COLO668 (cell line): ENCODE results near the gene SPATA46.

Experiments used
- DNase-seq: peaks from one replicate; lab custom pipeline; 2025; ENCODE audit not compliant: unreplicated experiment; lab: John Stamatoyannopoulos, UW

The SPATA46 gene

GRCh38 chr1:162375463-162375862 lies 1.2 kb downstream of the SPATA46 start:
- DNase-seq = no peak

GRCh38 chr1:162374406-162374805 lies 2.2 kb downstream of the SPATA46 start:
- no peak for DNase-seq

- DNase-seq = no peak
These were observed 3.0 kb downstream of the SPATA46 start for GRCh38 chr1:162373541-162374260.

GRCh38 chr1:162373072-162373427 lies 3.6 kb downstream of the SPATA46 start:
- no peak for DNase-seq

GRCh38 chr1:162372159-162373071 lies 4.2 kb downstream of the SPATA46 start:
- no peak for DNase-seq

GRCh38 chr1:162371611-162372010 lies 5.0 kb downstream of the SPATA46 start:
- DNase-seq = no peak

GRCh38 chr1:162370721-162371120 lies 5.9 kb downstream of the SPATA46 start:
- no peak for DNase-seq

GRCh38 chr1:162370161-162370560 lies 6.5 kb downstream of the SPATA46 start:
- DNase-seq = no peak

GRCh38 chr1:162369571-162369970 lies 7.1 kb downstream of the SPATA46 start:
- no peak for DNase-seq

GRCh38 chr1:162368451-162368850 lies 8.2 kb downstream of the SPATA46 start:
- DNase-seq = no peak

- no peak for DNase-seq
These were observed 8.9 kb downstream of the SPATA46 start for GRCh38 chr1:162367772-162368171.

- DNase-seq = no peak
These were observed 9.6 kb downstream of the SPATA46 start for GRCh38 chr1:162367073-162367472.

- no peak for DNase-seq
These were observed 10.0 kb downstream of the SPATA46 start for GRCh38 chr1:162366671-162367070.

GRCh38 chr1:162366149-162366548 lies 10.5 kb downstream of the SPATA46 start:
- DNase-seq = no peak

- DNase-seq = no peak
These were observed 11.2 kb downstream of the SPATA46 start for GRCh38 chr1:162365284-162366020.

GRCh38 chr1:162364498-162364897 lies 12.2 kb downstream of the SPATA46 start:
- no peak for DNase-seq

GRCh38 chr1:162363823-162364222 lies 12.8 kb downstream of the SPATA46 start:
- no peak for DNase-seq

- DNase-seq = no peak
These were observed 15.3 kb downstream of the SPATA46 start for GRCh38 chr1:162361349-162361748.

- no peak for DNase-seq
These were observed 15.8 kb downstream of the SPATA46 start for GRCh38 chr1:162360874-162361260.

- DNase-seq = no peak
These were observed 16.3 kb downstream of the SPATA46 start for GRCh38 chr1:162360237-162360873.
